Suprapubic skin (tissue), 4 donors: ENCODE data around the gene MB21D2. TPM values are rescaled to one million over a fixed set of nuclear protein-coding genes. Genes with fewer than 3 reads are reported as not detected.
A peak's percentile ranks its signal among the peaks of the same experiment; 100 is the strongest.

Source experiments
- DNase-seq, 2 donors: peaks; one replicate each; pipeline ENCODE4 v3.0.0-alpha.2; 2019; ENCODE audit warnings: low spot score in 2 of 2
- H3K27ac ChIP-seq: fragments of 200-600 bp; sonication (generic); one replicate; pipeline ENCODE4 v1.5.1; 2019
- H3K27me3 ChIP-seq: fragments of 200-600 bp; sonication (generic); one replicate; pipeline ENCODE4 v1.5.1; 2019
- H3K36me3 ChIP-seq: fragments of 200-600 bp; sonication (generic); one replicate; pipeline ENCODE4 v1.5.1; 2019
- H3K4me1 ChIP-seq: fragments of 200-600 bp; sonication (generic); one replicate; pipeline ENCODE4 v1.5.1; 2019
- H3K4me3 ChIP-seq: fragments of 200-600 bp; sonication (generic); one replicate; pipeline ENCODE4 v1.5.1; 2019; ENCODE audit warnings: mild to moderate bottlenecking
- H3K9me3 ChIP-seq: fragments of 200-600 bp; sonication (generic); one replicate; pipeline ENCODE4 v1.5.1; 2019
- EP300 ChIP-seq: sonication (generic); formaldehyde crosslinking; IDR thresholded peaks from one replicate; pipeline ENCODE4 v1.6.1; 2017; ENCODE audit warnings: antibody characterized with exemption
- POLR2A ChIP-seq, 2 donors: fragments of 450-650 bp; IDR thresholded peaks; one replicate each; pipeline ENCODE4 v1.6.1; 2017; ENCODE audit warnings: antibody characterized with exemption in 2 of 2, mild to moderate bottlenecking in 2 of 2, moderate library complexity in 2 of 2
- POLR2AphosphoS5 ChIP-seq, 3 donors: sonication (generic); formaldehyde crosslinking; IDR thresholded peaks; one replicate each; pipeline ENCODE4 v1.6.1; 2017; ENCODE audit warnings: antibody characterized with exemption in 3 of 3
- WGBS: methylation state at CpG from one replicate; pipeline ENCODE4 v1.1.5; 2018; 5-methylcytosine and 5-hydroxymethylcytosine counted together
- total RNA-seq, 4 donors: library from RNA; depleted of rRNA; stranded (reverse); fragments of >200 nt; gene quantifications; one replicate each; pipeline ENCODE4 v1.1.0, GENCODE V29; 2016
- TF ChIP-seq, protein P1 (sequence below), 2 donors: fragments of 200-600 bp in 1 of 2; fragments of 450-650 bp in 1 of 2; sonication (generic) in 1 of 2; IDR thresholded peaks; one replicate each; pipeline ENCODE4 v1.5.1; 2016 to 2019; ENCODE audit warnings: antibody characterized with exemption in 2 of 2, mild to moderate bottlenecking in 1 of 2, moderate library complexity in 1 of 2

MB21D2 gene
- total RNA-seq, 4 donors from 2014 or later, result 9.2 to 12.2 (median 10.7) TPM

GRCh38 chr3:192804502-192804901 lies 113.2 kb downstream of the MB21D2 start:
- no peak overlapping the region for H3K4me3 ChIP-seq
- no peaks in the 10 kb centered on the region for H3K27me3 ChIP-seq
- no peaks in the 10 kb centered on the region for H3K36me3 ChIP-seq
- WGBS, result 80% methylated on average over 2 of the region's 2 CpGs
- TF ChIP-seq, protein P1, sequence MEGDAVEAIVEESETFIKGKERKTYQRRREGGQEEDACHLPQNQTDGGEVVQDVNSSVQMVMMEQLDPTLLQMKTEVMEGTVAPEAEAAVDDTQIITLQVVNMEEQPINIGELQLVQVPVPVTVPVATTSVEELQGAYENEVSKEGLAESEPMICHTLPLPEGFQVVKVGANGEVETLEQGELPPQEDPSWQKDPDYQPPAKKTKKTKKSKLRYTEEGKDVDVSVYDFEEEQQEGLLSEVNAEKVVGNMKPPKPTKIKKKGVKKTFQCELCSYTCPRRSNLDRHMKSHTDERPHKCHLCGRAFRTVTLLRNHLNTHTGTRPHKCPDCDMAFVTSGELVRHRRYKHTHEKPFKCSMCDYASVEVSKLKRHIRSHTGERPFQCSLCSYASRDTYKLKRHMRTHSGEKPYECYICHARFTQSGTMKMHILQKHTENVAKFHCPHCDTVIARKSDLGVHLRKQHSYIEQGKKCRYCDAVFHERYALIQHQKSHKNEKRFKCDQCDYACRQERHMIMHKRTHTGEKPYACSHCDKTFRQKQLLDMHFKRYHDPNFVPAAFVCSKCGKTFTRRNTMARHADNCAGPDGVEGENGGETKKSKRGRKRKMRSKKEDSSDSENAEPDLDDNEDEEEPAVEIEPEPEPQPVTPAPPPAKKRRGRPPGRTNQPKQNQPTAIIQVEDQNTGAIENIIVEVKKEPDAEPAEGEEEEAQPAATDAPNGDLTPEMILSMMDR (IDR thresholded peaks at IDR 0.05), result no peak
- TF ChIP-seq POLR2AphosphoS5 (IDR thresholded peaks at IDR 0.05) (no peak), EP300 (no peak), POLR2A (IDR thresholded peaks at IDR 0.05) (no peak)
- no peaks in the 10 kb centered on the region for H3K4me1 ChIP-seq
- H3K9me3 ChIP-seq, result no peaks in the 10 kb centered on the region
- DNase-seq, result no peak
- H3K27ac ChIP-seq, result no peak overlapping the region

GRCh38 chr3:192802957-192803899 lies 114.4 kb downstream of the MB21D2 start:
- H3K4me1 ChIP-seq, result no peaks in the 10 kb centered on the region
- no peak for DNase-seq
- no peaks in the 10 kb centered on the region for H3K27me3 ChIP-seq
- no peak for TF ChIP-seq POLR2A (IDR thresholded peaks at IDR 0.05)
- TF ChIP-seq, protein P1 (IDR thresholded peaks at IDR 0.05), result peak in 1 of 2 donors; percentile 17
- WGBS, result 35% methylated on average over 7 of the region's 7 CpGs
- H3K27ac ChIP-seq, result peak overlapping the region; percentile 6
- H3K9me3 ChIP-seq, result no peaks in the 10 kb centered on the region
- H3K36me3 ChIP-seq, result peaks cover 10% of the 10 kb centered on the region
- no peak overlapping the region for H3K4me3 ChIP-seq

DNA sequence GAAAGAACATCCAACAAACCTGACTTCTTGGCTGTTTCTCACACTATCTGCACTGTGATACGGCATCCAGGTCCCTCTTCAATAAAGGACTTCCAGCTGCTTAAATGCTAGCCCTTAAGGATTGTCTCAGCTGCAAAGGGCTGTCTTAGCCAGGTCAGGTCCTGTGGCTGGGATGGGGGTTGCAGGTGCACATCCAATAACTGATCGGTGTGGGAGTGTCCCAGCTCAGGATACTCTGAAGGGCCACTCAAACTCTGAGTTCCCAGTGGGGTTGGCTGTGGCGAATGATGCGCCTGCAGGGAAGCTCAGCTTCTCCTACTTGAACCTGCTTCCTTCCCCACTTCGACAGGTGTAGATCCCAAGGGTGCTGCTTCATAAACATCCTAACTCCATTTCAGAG lies 115.7 kb downstream of the MB21D2 start:
- peaks cover 10% of the 10 kb centered on the region for H3K36me3 ChIP-seq
- 93% methylated on average over 4 of the region's 5 CpGs for WGBS
- no peak for DNase-seq
- H3K27me3 ChIP-seq, result no peaks in the 10 kb centered on the region
- no peak overlapping the region for H3K27ac ChIP-seq
- no peaks in the 10 kb centered on the region for H3K4me1 ChIP-seq
- no peak overlapping the region for H3K4me3 ChIP-seq
- H3K9me3 ChIP-seq, result no peaks in the 10 kb centered on the region
- TF ChIP-seq POLR2AphosphoS5 (IDR thresholded peaks at IDR 0.05), result no peak
- no peak for TF ChIP-seq EP300
- no peak for TF ChIP-seq POLR2A (IDR thresholded peaks at IDR 0.05)
- TF ChIP-seq, protein P1 (IDR thresholded peaks at IDR 0.05), result no peak

DNA sequence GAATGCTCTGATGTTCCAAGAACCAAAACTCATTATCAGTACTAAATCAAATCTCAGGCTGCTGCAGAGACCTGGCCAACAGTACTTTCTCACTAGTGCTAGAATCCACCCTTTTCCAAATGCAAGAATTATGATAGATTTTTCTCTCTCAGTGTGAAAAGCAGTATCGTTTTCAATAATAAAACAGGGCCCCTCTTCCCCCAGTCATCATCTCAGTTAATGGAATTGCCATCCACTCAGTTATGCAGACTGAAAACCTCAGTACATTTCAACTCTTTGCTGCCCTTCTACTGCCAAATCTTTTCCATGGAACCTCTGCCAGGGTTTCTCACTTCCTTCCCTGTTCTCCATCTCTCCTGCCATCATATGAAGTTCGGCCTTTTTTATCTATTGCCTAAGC lies 117.9 kb downstream of the MB21D2 start:
- 76% methylated on average over 2 of the region's 2 CpGs for WGBS
- TF ChIP-seq EP300, result no peak
- TF ChIP-seq POLR2A (IDR thresholded peaks at IDR 0.05), result no peak
- TF ChIP-seq, protein P1 (IDR thresholded peaks at IDR 0.05), result no peak
- TF ChIP-seq POLR2AphosphoS5 (IDR thresholded peaks at IDR 0.05), result no peak
- Histone ChIP-seq H3K27ac (no peak overlapping the region), H3K4me3 (no peak overlapping the region), H3K4me1 (no peaks in the 10 kb centered on the region), H3K36me3 (peaks cover 10% of the 10 kb centered on the region), H3K27me3 (no peaks in the 10 kb centered on the region), H3K9me3 (no peaks in the 10 kb centered on the region)
- DNase-seq, result no peak

DNA sequence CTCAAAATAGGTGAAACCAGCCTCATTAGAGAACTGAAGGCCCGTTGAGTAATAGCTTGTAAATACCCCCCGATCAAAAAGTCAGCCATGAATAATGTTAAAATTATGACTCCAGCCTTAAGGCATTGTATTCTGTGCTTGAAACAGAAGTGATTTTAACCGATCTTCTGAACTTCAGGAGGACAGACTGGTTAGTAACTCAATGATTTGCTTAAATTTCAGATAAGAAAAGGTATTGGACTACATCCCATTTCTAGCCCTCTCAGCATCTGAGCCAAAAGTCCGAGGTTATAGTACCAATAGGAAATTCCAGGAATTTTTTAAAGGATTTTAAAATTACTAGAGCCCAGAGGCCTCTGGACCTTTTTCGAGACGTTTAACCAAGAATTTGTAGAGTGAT lies 122.6 kb downstream of the MB21D2 start:
- TF ChIP-seq POLR2AphosphoS5 (IDR thresholded peaks at IDR 0.05) (no peak), POLR2A (IDR thresholded peaks at IDR 0.05) (no peak), EP300 (no peak)
- TF ChIP-seq, protein P1 (IDR thresholded peaks at IDR 0.05), result no peak
- WGBS, result 72% methylated on average over 6 of the region's 6 CpGs
- DNase-seq, result no peak
- H3K4me3 ChIP-seq, result no peak overlapping the region
- no peaks in the 10 kb centered on the region for H3K9me3 ChIP-seq
- H3K27ac ChIP-seq, result no peak overlapping the region
- H3K36me3 ChIP-seq, result peaks cover 10% of the 10 kb centered on the region
- H3K4me1 ChIP-seq, result no peaks in the 10 kb centered on the region
- no peaks in the 10 kb centered on the region for H3K27me3 ChIP-seq
